PC-3 (cell line): ENCODE measurements around the gene CD300LB. TPM values are rescaled to one million over a fixed set of nuclear protein-coding genes. Genes with fewer than 3 reads are reported as not detected.

Source experiments
- ATAC-seq: fragments of 200-7000 bp; cut with Tn5 transposase; 2 replicates; pipeline ENCODE4 v1.9.1; 2020; ENCODE audit warnings: mild to moderate bottlenecking, moderate library complexity
- BruUV-seq: library from RNA; stranded (reverse); fragments of 400-500 nt; replicated peaks from 2 replicates; lab custom pipeline; 2021; lab: Mats Ljungman, UMichigan
- CTCF ChIA-PET: fragments of 300-600 bp; sonication (Branson Sonifier 250); formaldehyde crosslinking; loops from one replicate; lab custom pipeline; 2022; ENCODE audit warnings: antibody characterized with exemption; lab: Charles Lee
- POLR2A ChIA-PET: fragments of 300-600 bp; sonication (Branson Sonifier 250); formaldehyde crosslinking; loops from one replicate; lab custom pipeline; 2022; ENCODE audit warnings: antibody characterized with exemption; ENCODE audit not compliant: unreplicated experiment; lab: Charles Lee
- DNase-seq: peaks from one replicate; pipeline ENCODE4 v3.0.0-alpha.2; 2015
- H2AFZ ChIP-seq: fragments of 300-600 bp; sonication (generic); 2 replicates; pipeline ENCODE4 v1.6.0; 2016; ENCODE audit warnings: antibody characterized with exemption, low read length
- H3F3A ChIP-seq: fragments of 300-600 bp; sonication (generic); one replicate; pipeline ENCODE4 v1.6.0; 2017; ENCODE audit warnings: antibody characterized with exemption, low read length, control low read depth, mild to moderate bottlenecking; ENCODE audit not compliant: unreplicated experiment
- H3K27ac ChIP-seq: fragments of 300-600 bp; sonication (generic); 2 replicates; pipeline ENCODE4 v1.5.1; 2016; ENCODE audit warnings: mild to moderate bottlenecking, low read length
- H3K27me3 ChIP-seq: fragments of 300-600 bp; sonication (generic); 2 replicates; pipeline ENCODE4 v1.6.1; 2016; ENCODE audit warnings: low read length, mixed read lengths
- H3K36me3 ChIP-seq: fragments of 300-600 bp; sonication (generic); 2 replicates; pipeline ENCODE4 v1.6.1; 2016; ENCODE audit warnings: low read depth, mixed run types, low read length, mixed read lengths
- H3K4me1 ChIP-seq: fragments of 300-600 bp; sonication (generic); 2 replicates; pipeline ENCODE4 v1.5.1; 2016; ENCODE audit warnings: low read length; ENCODE audit not compliant: insufficient read depth
- H3K4me2 ChIP-seq: fragments of 300-600 bp; sonication (generic); 2 replicates; pipeline ENCODE4 v1.6.0; 2016; ENCODE audit warnings: low read length
- H3K4me3 ChIP-seq: fragments of 300-600 bp; sonication (generic); 2 replicates; pipeline ENCODE4 v1.5.1; 2016; ENCODE audit warnings: mild to moderate bottlenecking, low read length, mixed read lengths
- H3K79me2 ChIP-seq: fragments of 300-600 bp; sonication (generic); 2 replicates; pipeline ENCODE4 v1.6.1; 2017; ENCODE audit warnings: low read length, mixed read lengths
- H3K9ac ChIP-seq: fragments of 300-600 bp; sonication (generic); 2 replicates; pipeline ENCODE4 v1.6.0; 2016; ENCODE audit warnings: mild to moderate bottlenecking, low read length
- H3K9me2 ChIP-seq: fragments of 300-600 bp; sonication (generic); replicated peaks from 2 replicates; pipeline ENCODE4 v1.6.1; 2016; ENCODE audit warnings: mixed run types, low read length, mixed read lengths
- H3K9me3 ChIP-seq: fragments of 300-600 bp; sonication (generic); 2 replicates; pipeline ENCODE4 v1.6.1; 2016; ENCODE audit warnings: low read length, mixed read lengths
- H4K20me1 ChIP-seq: fragments of 300-600 bp; sonication (generic); 2 replicates; pipeline ENCODE4 v1.6.1; 2016; ENCODE audit warnings: low read length, mixed read lengths
- EZH2 ChIP-seq: fragments of 300-600 bp; sonication (generic); IDR thresholded peaks from one replicate; pipeline ENCODE4 v1.6.1; 2017; ENCODE audit warnings: antibody characterized with exemption, mild to moderate bottlenecking, low read length; ENCODE audit not compliant: unreplicated experiment
- EZH2phosphoT487 ChIP-seq: fragments of 300-600 bp; sonication (generic); IDR thresholded peaks from 2 replicates; pipeline ENCODE4 v1.6.1; 2018; ENCODE audit warnings: mild to moderate bottlenecking, antibody characterized with exemption, low read length, borderline replicate concordance
- intact Hi-C: fragments of 100-400 bp; cut with micrococcal nuclease; formaldehyde crosslinking; loops from 2 replicates; pipeline ENCODE4 v1.9.0; 2023
- total RNA-seq: library from RNA; depleted of rRNA; stranded (reverse); fragments of >200 nt; gene quantifications from 2 replicates; pipeline ENCODE4 v1.2.3, GENCODE V29; 2014
- TF ChIP-seq, protein P1 (sequence below): fragments of 300-600 bp; sonication (generic); conservative IDR thresholded peaks from 2 replicates; pipeline ENCODE4 v1.5.1; 2017; ENCODE audit warnings: antibody characterized with exemption, low read depth, mild to moderate bottlenecking, low read length

Gene CD300LB
- total RNA-seq, 1 experiment from 2014 or later: not detected

GRCh38 chr17:74568106-74568873 is 37.0 kb upstream of the CD300LB start:
- ChIA-PET POLR2A (no interaction called here), CTCF (no interaction called here)
- Histone ChIP-seq H3K27me3 (peaks cover 34% of the 10 kb centered on the region), H3F3A (no peaks in the 10 kb centered on the region), H3K9me3 (no peaks in the 10 kb centered on the region), H2AFZ (no peak overlapping the region), H3K27ac (peak overlapping the region; percentile 88), H3K4me1 (peaks cover 14% of the 10 kb centered on the region), H4K20me1 (no peaks in the 10 kb centered on the region), H3K79me2 (no peaks in the 10 kb centered on the region), H3K36me3 (no peaks in the 10 kb centered on the region), H3K4me2 (no peak overlapping the region), H3K4me3 (no peak overlapping the region), H3K9me2 (no peaks in the 10 kb centered on the region), H3K9ac (no peak overlapping the region)
- ATAC-seq: no peak
- no peak for DNase-seq
- TF ChIP-seq, protein P1, sequence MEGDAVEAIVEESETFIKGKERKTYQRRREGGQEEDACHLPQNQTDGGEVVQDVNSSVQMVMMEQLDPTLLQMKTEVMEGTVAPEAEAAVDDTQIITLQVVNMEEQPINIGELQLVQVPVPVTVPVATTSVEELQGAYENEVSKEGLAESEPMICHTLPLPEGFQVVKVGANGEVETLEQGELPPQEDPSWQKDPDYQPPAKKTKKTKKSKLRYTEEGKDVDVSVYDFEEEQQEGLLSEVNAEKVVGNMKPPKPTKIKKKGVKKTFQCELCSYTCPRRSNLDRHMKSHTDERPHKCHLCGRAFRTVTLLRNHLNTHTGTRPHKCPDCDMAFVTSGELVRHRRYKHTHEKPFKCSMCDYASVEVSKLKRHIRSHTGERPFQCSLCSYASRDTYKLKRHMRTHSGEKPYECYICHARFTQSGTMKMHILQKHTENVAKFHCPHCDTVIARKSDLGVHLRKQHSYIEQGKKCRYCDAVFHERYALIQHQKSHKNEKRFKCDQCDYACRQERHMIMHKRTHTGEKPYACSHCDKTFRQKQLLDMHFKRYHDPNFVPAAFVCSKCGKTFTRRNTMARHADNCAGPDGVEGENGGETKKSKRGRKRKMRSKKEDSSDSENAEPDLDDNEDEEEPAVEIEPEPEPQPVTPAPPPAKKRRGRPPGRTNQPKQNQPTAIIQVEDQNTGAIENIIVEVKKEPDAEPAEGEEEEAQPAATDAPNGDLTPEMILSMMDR: no peak
- TF ChIP-seq EZH2: no peak
- TF ChIP-seq EZH2phosphoT487: no peak
- no TSS peak for BruUV-seq
- intact Hi-C loops: no loop called here

GRCh38 chr17:74567397-74567796 is 36.1 kb upstream of the CD300LB start, which contains the start of gene CD300H:
Gene CD300H, minus strand, starts transcription at chr17:74567509.
- no TSS peak for BruUV-seq
- H4K20me1 ChIP-seq: no peaks in the 10 kb centered on the region
- no peak within 1 kb of the TSS for H3K27ac ChIP-seq
- POLR2A ChIA-PET: no interaction called here
- CTCF ChIA-PET: no interaction called here
- H3F3A ChIP-seq: no peaks in the 10 kb centered on the region
- no peak for ATAC-seq
- no peaks in the 10 kb centered on the region for H3K36me3 ChIP-seq
- DNase-seq: no peak
- no peak within 1 kb of the TSS for H3K4me3 ChIP-seq
- H3K79me2 ChIP-seq: no peaks in the 10 kb centered on the region
- intact Hi-C loops: no loop called here
- H3K4me1 ChIP-seq: peaks cover 14% of the 10 kb centered on the region
- H3K27me3 ChIP-seq: peaks cover 27% of the 10 kb centered on the region
- TF ChIP-seq, protein P1: no peak
- no peak for TF ChIP-seq EZH2
- no peak for TF ChIP-seq EZH2phosphoT487
- H2AFZ ChIP-seq: no peak within 1 kb of the TSS
- no peak within 1 kb of the TSS for H3K9ac ChIP-seq
- H3K4me2 ChIP-seq: no peak within 1 kb of the TSS
- no peaks in the 10 kb centered on the region for H3K9me3 ChIP-seq
- H3K9me2 ChIP-seq: no peaks in the 10 kb centered on the region

GRCh38 chr17:74566132-74566753 is 35.0 kb upstream of the CD300LB start:
- peak; percentile 64 for DNase-seq

More at GRCh38 chr17:74566132-74566753, 35.0 kb upstream of the CD300LB start:
- H3K4me2 ChIP-seq: no peak overlapping the region
- no peaks in the 10 kb centered on the region for H3F3A ChIP-seq
- CTCF ChIA-PET: interaction anchor here (0.5 to 0.7 kb wide), 3 partner anchors 41 to 91 kb away, joined by 3 to 4 read pairs (median 4); no protein-coding TSS in a partner anchor
- intact Hi-C loops: no loop called here
- TF ChIP-seq, protein P1: peak; percentile 90
- TF ChIP-seq EZH2: no peak
- no peak for TF ChIP-seq EZH2phosphoT487
- H3K9me2 ChIP-seq: no peaks in the 10 kb centered on the region
- H3K9me3 ChIP-seq: no peaks in the 10 kb centered on the region
- no peaks in the 10 kb centered on the region for H4K20me1 ChIP-seq
- ATAC-seq: peak; percentile 15; the same call in 1 of the 2 replicates
- H3K9ac ChIP-seq: no peak overlapping the region
- no peaks in the 10 kb centered on the region for H3K79me2 ChIP-seq
- H2AFZ ChIP-seq: no peak overlapping the region
- H3K36me3 ChIP-seq: no peaks in the 10 kb centered on the region
- no peak overlapping the region for H3K4me3 ChIP-seq
- peaks cover 34% of the 10 kb centered on the region for H3K27me3 ChIP-seq
- POLR2A ChIA-PET: no interaction called here
- H3K27ac ChIP-seq: no peak overlapping the region
- peaks cover 14% of the 10 kb centered on the region for H3K4me1 ChIP-seq
- BruUV-seq: no TSS peak
